Measurements from ENCODE around the gene SFI1.

The SFI1 gene

DNA sequence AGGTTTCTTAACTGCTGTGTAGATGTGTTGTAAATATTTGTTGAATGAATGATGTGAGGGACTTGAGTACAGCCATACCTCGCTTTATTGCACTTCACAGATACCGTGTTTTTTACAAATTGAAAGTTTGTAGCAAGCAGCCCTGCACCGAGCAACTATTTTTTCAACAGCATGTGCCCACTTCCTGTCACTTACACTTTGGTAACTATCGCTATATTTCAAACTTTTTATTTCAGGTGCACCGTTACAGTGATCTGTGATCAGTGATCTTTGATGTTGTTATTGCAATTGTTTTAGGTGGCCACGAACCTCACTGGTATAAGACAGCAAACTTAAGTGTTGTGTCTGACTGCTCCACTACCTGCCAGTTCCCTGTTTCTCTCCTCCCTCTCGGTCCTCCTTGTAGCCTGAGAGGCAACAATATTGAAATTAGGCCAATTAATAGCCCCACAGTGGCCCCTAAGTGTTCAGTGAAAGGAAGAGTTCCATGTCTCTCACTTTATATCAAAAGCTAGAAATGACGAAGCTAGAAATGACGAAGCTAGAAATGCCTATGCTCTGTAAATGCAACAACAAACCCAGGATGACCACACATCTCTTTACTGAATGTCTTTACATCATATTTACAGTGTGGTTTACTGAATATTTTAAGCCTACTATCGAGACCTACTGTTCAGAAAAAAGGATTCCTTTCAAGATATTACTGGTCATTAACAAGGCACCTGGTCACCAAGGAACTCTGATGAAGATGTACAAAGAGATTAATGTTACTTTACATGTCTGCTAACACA lies 1.0 kb downstream of the SFI1 start:
- TF ChIP-seq, protein P1, sequence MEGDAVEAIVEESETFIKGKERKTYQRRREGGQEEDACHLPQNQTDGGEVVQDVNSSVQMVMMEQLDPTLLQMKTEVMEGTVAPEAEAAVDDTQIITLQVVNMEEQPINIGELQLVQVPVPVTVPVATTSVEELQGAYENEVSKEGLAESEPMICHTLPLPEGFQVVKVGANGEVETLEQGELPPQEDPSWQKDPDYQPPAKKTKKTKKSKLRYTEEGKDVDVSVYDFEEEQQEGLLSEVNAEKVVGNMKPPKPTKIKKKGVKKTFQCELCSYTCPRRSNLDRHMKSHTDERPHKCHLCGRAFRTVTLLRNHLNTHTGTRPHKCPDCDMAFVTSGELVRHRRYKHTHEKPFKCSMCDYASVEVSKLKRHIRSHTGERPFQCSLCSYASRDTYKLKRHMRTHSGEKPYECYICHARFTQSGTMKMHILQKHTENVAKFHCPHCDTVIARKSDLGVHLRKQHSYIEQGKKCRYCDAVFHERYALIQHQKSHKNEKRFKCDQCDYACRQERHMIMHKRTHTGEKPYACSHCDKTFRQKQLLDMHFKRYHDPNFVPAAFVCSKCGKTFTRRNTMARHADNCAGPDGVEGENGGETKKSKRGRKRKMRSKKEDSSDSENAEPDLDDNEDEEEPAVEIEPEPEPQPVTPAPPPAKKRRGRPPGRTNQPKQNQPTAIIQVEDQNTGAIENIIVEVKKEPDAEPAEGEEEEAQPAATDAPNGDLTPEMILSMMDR (IDR thresholded peaks at IDR 0.05): no peak

DNA sequence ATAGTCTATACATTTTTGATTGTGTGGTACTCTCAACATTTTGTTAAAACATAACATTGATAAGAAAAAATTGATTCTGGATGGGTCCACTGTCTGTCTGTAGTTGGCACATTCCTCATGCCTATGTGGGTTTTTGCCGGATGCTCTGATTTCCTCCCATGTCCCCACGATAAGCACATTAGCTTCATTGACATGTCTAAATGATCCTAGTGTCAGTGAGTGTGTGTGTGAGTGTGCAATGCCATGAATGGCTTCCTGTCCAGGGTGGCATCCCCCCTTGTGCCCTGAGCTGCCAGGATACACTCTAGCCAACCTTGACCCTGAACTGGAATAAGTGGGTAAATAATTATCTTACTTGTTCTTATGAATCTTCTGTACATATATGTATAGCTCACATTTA lies 5.4 kb downstream of the SFI1 start:
- TF ChIP-seq, protein P1 (IDR thresholded peaks at IDR 0.05): no peak

DNA sequence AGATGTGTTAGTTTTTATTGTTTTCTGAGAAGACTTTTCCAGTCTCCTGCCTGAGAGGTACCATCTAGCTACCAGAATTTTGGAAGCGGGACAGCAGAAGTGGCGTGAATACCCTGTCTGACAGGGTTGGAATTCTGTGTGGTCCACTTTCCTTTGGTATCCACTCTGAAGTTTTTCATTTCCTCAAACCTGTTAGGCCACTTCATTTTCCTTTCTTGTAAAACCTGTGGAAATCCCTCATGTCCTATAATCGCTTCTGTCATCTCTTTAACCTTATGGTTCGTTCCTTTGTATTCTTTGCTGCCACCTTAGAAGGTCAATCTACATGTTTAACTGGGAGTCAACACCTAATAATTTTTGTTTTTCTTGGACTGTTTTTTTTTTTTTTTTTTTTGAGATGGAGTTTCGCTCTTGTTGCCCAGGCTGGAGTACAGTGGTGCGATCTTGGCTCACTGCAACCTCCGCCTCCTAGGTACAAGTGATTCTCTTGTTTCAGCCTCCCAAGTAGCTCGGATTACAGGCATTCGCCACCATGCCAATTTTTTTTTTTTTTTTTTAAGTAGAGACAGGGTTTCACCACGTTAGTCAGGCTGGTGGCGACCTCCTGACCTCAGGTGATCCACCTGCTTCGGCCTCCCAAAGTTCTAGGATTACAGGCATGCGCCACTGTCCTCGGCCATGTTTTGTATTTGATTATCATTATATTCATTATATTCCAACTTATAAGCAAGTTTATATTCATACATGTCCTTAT lies 7.1 kb downstream of the SFI1 start:
- TF ChIP-seq, protein P1 (IDR thresholded peaks at IDR 0.05): no peak

DNA sequence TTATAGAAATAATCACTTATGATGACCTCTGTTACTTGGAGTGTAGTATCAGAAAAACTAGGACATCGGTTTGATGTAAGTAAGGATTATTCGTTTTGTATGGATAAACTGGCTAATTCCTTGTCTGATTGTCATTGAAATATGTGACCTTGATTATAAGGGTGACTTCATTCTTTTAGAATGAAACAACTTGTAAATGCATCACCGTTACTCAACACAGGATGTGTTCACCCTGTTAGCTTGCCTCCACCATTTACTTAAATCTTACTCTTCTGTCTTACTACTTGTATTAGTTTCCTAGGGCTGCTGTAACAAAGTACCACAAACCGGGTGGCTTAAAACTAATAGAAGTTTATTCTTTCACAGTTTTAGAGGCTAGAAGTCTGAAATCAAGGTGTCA lies 7.9 kb downstream of the SFI1 start:
- TF ChIP-seq, protein P1 (IDR thresholded peaks at IDR 0.05): no peak

DNA sequence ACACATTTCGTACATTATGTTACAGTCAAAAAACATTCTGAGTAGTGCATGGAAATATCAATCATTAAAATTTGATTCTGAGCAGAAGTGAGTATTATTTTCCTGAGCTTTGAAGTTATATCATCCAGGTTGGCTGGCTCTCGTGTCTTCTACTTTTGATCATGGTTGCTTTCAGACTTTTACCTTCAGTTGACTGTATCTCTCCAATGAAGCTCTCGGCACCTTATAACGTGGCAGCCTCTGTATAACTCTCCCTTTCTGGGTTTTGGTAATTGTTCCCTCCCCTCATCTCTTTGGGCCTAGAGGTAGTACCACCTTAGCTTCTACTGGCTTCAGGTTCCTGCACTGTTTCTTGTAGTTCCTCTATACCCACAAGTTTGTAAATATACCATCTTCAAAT lies 12.2 kb downstream of the SFI1 start:
- TF ChIP-seq, protein P1 (IDR thresholded peaks at IDR 0.05): no peak

DNA sequence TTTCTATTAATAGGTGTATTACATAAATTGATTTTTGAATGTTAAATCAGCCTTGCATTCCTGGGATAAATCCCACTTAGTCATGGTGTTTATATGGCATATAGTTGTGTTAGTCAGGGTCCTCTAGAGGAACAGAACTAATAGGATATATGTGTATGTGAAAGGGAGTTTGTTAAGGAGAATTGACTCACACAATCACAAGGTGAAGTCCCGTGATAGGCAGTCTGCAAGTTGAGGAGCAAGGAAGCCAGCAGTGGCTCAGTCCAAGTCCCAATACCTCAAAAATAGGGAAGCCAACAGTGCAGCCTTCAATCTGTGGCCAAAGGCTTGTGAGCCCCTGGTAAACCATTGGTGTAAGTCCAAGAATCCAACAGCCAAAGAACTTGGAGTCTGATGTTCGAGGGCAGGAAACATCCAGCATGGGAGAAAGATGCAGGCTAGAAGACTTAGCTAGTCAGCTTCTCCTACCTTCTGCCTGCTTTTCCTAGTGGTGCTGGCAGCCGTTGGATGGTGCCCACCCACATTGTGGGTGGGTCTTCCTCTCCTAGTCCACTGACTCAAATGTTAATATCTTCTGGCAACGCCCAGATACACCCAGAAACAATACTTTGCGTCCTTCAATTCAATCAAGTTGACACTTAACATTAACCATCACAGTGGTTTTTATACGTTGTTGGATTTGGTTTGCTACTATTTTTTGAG lies 12.9 kb downstream of the SFI1 start:
- TF ChIP-seq, protein P1 (IDR thresholded peaks at IDR 0.05): no peak

DNA sequence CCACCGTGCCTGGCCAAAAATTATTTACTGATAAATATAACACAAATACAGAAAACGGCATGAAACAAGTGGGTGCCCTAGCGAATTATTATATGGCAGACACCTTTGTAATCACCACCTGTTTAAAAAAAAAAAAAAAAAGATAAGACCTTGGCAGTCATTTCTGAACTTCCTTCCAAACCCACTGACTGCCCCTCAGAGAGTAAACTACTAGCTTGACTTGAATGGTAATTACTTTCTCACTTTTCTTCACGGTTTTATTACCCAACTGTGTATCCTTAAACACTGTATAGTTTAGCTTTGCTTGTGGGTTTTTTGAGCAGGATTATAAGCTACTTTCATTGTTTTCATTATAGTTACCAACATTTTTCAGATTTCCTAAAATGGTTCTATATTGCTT lies 23.7 kb downstream of the SFI1 start:
- TF ChIP-seq, protein P1 (IDR thresholded peaks at IDR 0.05): no peak

Measured in LNCAP (cell line).